Anterior cingulate cortex (tissue), 58 donors: ENCODE data around the gene RTN4RL1.
A peak's percentile ranks its signal among the peaks of the same experiment; 100 is the strongest.

Experiments
- DNase-seq, 58 donors: peaks; one replicate each; lab custom pipeline; 2025; lab: John Stamatoyannopoulos, UW

The RTN4RL1 gene

GRCh38 chr17:1959871-1960544, 65.1 kb downstream of the RTN4RL1 start:
- peak in 23 of 58 donors; percentile 10 to 76 (median 39) for DNase-seq

- peak in 4 of 58 donors; percentile 7 to 45 (median 16) for DNase-seq
Observed at GRCh38 chr17:1958134-1958881, 66.8 kb downstream of the RTN4RL1 start.

- no peak for DNase-seq
Observed at GRCh38 chr17:1957037-1957436, 68.1 kb downstream of the RTN4RL1 start.

GRCh38 chr17:1956134-1956533, 69.0 kb downstream of the RTN4RL1 start:
- DNase-seq, result no peak

GRCh38 chr17:1953831-1954230, 71.3 kb downstream of the RTN4RL1 start:
- DNase-seq, result no peak

- no peak for DNase-seq
Observed at GRCh38 chr17:1951920-1952319, 73.2 kb downstream of the RTN4RL1 start.

- DNase-seq, result no peak
Observed at GRCh38 chr17:1949754-1950153, 75.4 kb downstream of the RTN4RL1 start.

GRCh38 chr17:1948517-1948825, 76.7 kb downstream of the RTN4RL1 start:
- no peak for DNase-seq

- no peak for DNase-seq
Observed at GRCh38 chr17:1947743-1948516, 77.2 kb downstream of the RTN4RL1 start.

GRCh38 chr17:1947229-1947742, 77.8 kb downstream of the RTN4RL1 start:
- peak in 7 of 58 donors; percentile 5 to 68 (median 23) for DNase-seq

- DNase-seq, result no peak
Observed at GRCh38 chr17:1946021-1946932, 78.9 kb downstream of the RTN4RL1 start.

- DNase-seq, result no peak
Observed at GRCh38 chr17:1945621-1946020, 79.5 kb downstream of the RTN4RL1 start.

- no peak for DNase-seq
Observed at GRCh38 chr17:1943436-1943831, 81.7 kb downstream of the RTN4RL1 start.

- no peak for DNase-seq
Observed at GRCh38 chr17:1942666-1943435, 82.3 kb downstream of the RTN4RL1 start.

GRCh38 chr17:1942066-1942365, 83.1 kb downstream of the RTN4RL1 start:
- peak in 1 of 58 donors; percentile 25 for DNase-seq

GRCh38 chr17:1941272-1942065, 83.7 kb downstream of the RTN4RL1 start:
- DNase-seq, result peak in 1 of 58 donors; percentile 16

GRCh38 chr17:1940810-1941185, 84.3 kb downstream of the RTN4RL1 start:
- no peak for DNase-seq

- DNase-seq, result peak in 7 of 58 donors; percentile 14 to 51 (median 37)
Observed at GRCh38 chr17:1939981-1940809, 84.9 kb downstream of the RTN4RL1 start.
